Measurements from ENCODE around the gene SIGLEC10. TPM values are rescaled to one million over a fixed set of nuclear protein-coding genes. Genes with fewer than 3 reads are reported as not detected.
A peak's percentile ranks its signal among the peaks of the same experiment; 100 is the strongest.

Gene SIGLEC10
- total and polyA plus RNA-seq, 9 of the 15 experiments (the other 6 are each of a cell fraction or from before 2014, with no cell fraction given) = 0.10 to 1.8 (median 0.82) TPM

DNA sequence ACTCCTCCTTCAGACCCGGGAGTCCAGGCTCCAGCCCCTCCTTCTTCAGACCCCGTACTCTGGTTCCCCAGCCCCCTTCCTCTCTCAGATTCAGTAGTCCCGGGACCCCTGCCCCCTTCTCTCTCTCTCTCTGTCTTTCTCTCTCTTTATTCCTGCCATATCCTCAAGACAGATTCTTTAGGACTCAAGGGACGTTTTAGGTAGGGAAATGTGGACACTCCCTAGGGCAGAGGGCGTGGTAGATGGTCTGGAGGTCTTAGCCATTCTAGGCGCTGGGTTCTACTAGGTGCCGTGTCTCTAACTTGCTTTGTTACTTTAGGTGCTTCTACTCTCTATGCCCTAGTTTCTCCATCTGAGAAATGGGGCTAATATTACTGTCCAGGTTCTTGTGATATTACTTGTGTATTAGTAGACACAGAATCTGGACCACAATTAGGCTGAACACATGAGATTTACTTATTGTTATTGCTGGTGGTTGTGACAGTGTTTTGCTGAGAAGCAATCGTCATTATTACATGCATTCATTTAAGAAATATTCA lies 26.3 kb downstream of the SIGLEC10 start (continued):
- TF ChIP-seq, protein P1, sequence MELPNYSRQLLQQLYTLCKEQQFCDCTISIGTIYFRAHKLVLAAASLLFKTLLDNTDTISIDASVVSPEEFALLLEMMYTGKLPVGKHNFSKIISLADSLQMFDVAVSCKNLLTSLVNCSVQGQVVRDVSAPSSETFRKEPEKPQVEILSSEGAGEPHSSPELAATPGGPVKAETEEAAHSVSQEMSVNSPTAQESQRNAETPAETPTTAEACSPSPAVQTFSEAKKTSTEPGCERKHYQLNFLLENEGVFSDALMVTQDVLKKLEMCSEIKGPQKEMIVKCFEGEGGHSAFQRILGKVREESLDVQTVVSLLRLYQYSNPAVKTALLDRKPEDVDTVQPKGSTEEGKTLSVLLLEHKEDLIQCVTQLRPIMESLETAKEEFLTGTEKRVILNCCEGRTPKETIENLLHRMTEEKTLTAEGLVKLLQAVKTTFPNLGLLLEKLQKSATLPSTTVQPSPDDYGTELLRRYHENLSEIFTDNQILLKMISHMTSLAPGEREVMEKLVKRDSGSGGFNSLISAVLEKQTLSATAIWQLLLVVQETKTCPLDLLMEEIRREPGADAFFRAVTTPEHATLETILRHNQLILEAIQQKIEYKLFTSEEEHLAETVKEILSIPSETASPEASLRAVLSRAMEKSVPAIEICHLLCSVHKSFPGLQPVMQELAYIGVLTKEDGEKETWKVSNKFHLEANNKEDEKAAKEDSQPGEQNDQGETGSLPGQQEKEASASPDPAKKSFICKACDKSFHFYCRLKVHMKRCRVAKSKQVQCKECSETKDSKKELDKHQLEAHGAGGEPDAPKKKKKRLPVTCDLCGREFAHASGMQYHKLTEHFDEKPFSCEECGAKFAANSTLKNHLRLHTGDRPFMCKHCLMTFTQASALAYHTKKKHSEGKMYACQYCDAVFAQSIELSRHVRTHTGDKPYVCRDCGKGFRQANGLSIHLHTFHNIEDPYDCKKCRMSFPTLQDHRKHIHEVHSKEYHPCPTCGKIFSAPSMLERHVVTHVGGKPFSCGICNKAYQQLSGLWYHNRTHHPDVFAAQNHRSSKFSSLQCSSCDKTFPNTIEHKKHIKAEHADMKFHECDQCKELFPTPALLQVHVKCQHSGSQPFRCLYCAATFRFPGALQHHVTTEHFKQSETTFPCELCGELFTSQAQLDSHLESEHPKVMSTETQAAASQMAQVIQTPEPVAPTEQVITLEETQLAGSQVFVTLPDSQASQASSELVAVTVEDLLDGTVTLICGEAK (IDR thresholded peaks at IDR 0.05) = 0 out of 2 replicates have a peak, but pooled peaks have one; percentile 25
- TF ChIP-seq, protein P1 (CRISPR knock-in tag; IDR thresholded peaks at IDR 0.05) = no peak
- TF ChIP-seq, protein P2, sequence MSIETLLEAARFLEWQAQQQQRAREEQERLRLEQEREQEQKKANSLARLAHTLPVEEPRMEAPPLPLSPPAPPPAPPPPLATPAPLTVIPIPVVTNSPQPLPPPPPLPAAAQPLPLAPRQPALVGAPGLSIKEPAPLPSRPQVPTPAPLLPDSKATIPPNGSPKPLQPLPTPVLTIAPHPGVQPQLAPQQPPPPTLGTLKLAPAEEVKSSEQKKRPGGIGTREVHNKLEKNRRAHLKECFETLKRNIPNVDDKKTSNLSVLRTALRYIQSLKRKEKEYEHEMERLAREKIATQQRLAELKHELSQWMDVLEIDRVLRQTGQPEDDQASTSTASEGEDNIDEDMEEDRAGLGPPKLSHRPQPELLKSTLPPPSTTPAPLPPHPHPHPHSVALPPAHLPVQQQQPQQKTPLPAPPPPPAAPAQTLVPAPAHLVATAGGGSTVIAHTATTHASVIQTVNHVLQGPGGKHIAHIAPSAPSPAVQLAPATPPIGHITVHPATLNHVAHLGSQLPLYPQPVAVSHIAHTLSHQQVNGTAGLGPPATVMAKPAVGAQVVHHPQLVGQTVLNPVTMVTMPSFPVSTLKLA (conservative IDR thresholded peaks at IDR 0.05) = peak in 1 of 2 experiments; percentile 38; a peak in 1 of 4 replicates
- TF ChIP-seq KDM5B (IDR thresholded peaks at IDR 0.05; ENCODE audit: insufficient replicate concordance, low read depth, low read length) (no peak), HLTF (IDR thresholded peaks at IDR 0.05) (no peak), ILF3 (IDR thresholded peaks at IDR 0.05; ENCODE audit: borderline replicate concordance) (no peak), SMAD3 (CRISPR knock-in tag; conservative IDR thresholded peaks at IDR 0.05) (no peak), NCOA2 (IDR thresholded peaks at IDR 0.05; ENCODE audit: partially characterized antibody in 2 of 2) (peak in 1 of 2 experiments; percentile 96)
- TF ChIP-seq, protein P3, sequence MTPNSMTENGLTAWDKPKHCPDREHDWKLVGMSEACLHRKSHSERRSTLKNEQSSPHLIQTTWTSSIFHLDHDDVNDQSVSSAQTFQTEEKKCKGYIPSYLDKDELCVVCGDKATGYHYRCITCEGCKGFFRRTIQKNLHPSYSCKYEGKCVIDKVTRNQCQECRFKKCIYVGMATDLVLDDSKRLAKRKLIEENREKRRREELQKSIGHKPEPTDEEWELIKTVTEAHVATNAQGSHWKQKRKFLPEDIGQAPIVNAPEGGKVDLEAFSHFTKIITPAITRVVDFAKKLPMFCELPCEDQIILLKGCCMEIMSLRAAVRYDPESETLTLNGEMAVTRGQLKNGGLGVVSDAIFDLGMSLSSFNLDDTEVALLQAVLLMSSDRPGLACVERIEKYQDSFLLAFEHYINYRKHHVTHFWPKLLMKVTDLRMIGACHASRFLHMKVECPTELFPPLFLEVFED (CRISPR knock-in tag; conservative IDR thresholded peaks at IDR 0.05) = no peak
- TF ChIP-seq, protein P4, sequence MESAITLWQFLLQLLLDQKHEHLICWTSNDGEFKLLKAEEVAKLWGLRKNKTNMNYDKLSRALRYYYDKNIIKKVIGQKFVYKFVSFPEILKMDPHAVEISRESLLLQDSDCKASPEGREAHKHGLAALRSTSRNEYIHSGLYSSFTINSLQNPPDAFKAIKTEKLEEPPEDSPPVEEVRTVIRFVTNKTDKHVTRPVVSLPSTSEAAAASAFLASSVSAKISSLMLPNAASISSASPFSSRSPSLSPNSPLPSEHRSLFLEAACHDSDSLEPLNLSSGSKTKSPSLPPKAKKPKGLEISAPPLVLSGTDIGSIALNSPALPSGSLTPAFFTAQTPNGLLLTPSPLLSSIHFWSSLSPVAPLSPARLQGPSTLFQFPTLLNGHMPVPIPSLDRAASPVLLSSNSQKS (CRISPR knock-in tag; IDR thresholded peaks at IDR 0.05) = no peak
- TF ChIP-seq, protein P5, sequence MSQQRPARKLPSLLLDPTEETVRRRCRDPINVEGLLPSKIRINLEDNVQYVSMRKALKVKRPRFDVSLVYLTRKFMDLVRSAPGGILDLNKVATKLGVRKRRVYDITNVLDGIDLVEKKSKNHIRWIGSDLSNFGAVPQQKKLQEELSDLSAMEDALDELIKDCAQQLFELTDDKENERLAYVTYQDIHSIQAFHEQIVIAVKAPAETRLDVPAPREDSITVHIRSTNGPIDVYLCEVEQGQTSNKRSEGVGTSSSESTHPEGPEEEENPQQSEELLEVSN (IDR thresholded peaks at IDR 0.05; ENCODE audit: borderline replicate concordance in 1 of 2, extremely low read depth in 1 of 2, insufficient read depth in 1 of 2, insufficient read length in 1 of 2, low read depth in 1 of 2, low read length in 1 of 2, poor library complexity in 1 of 2, severe bottlenecking in 1 of 2) = no peak

Data from K562 (cell line).